C1 segment of cervical spinal cord (tissue), 14 donors: ENCODE measurements around the gene A1CF.
"Not testable (repeated sequence)": the region's sequence is repeated elsewhere in the genome, so short reads cannot be mapped to it uniquely, and the experiment has no call there.

Source experiments
- DNase-seq, 14 donors: peaks; one replicate each; lab custom pipeline; 2025; lab: John Stamatoyannopoulos, UW

A1CF gene

GRCh38 chr10:50885097-50885859 is at the start of gene A1CF:
Gene A1CF (minus strand): TSS chr10:50885627. CDS start chr10:50859940, 25,687 bp downstream.
- DNase-seq: no peak

- no peak for DNase-seq
These were observed 46.6 kb upstream of the A1CF start for GRCh38 chr10:50931948-50932431.

- no peak for DNase-seq
These were observed 44.2 kb upstream of the A1CF start for GRCh38 chr10:50929670-50930069.

GRCh38 chr10:50928190-50928552 is 42.7 kb upstream of the A1CF start:
- no peak for DNase-seq

GRCh38 chr10:50927522-50928189 is 42.2 kb upstream of the A1CF start:
- no peak for DNase-seq

GRCh38 chr10:50923471-50923870 is 38.0 kb upstream of the A1CF start:
- DNase-seq: not testable (repeated sequence)

- no peak for DNase-seq
These were observed 33.6 kb upstream of the A1CF start for GRCh38 chr10:50919010-50919409.

GRCh38 chr10:50918529-50918928 is 33.1 kb upstream of the A1CF start:
- DNase-seq: no peak

- DNase-seq: no peak
These were observed 32.1 kb upstream of the A1CF start for GRCh38 chr10:50917486-50917885.

GRCh38 chr10:50909334-50910014 is 24.0 kb upstream of the A1CF start:
- DNase-seq: no peak

- no peak for DNase-seq
These were observed 22.9 kb upstream of the A1CF start for GRCh38 chr10:50908366-50908765.

GRCh38 chr10:50905797-50906196 is 20.4 kb upstream of the A1CF start:
- DNase-seq: not testable (repeated sequence)

GRCh38 chr10:50896721-50897120 is 11.3 kb upstream of the A1CF start:
- DNase-seq: no peak

GRCh38 chr10:50894312-50894711 is 8.9 kb upstream of the A1CF start:
- no peak for DNase-seq

- DNase-seq: no peak
These were observed 7.0 kb upstream of the A1CF start for GRCh38 chr10:50892467-50892866.

GRCh38 chr10:50884302-50884701 is 1.1 kb downstream of the A1CF start:
- no peak for DNase-seq

- DNase-seq: no peak
These were observed 1.8 kb downstream of the A1CF start for GRCh38 chr10:50883629-50884028.

- no peak for DNase-seq
These were observed 2.9 kb downstream of the A1CF start for GRCh38 chr10:50882540-50882983.

- DNase-seq: not testable (repeated sequence)
These were observed 4.4 kb downstream of the A1CF start for GRCh38 chr10:50881046-50881445.

GRCh38 chr10:50876429-50876828 is 9.0 kb downstream of the A1CF start:
- no peak for DNase-seq

- no peak for DNase-seq
These were observed 10.7 kb downstream of the A1CF start for GRCh38 chr10:50874723-50875122.

- no peak for DNase-seq
These were observed 19.1 kb downstream of the A1CF start for GRCh38 chr10:50866317-50866716.
